ENCODE data around the gene ERBB4.
"Not testable (repeated sequence)": the region's sequence is repeated elsewhere in the genome, so short reads cannot be mapped to it uniquely, and the experiment has no call there.

The ERBB4 gene

DNA sequence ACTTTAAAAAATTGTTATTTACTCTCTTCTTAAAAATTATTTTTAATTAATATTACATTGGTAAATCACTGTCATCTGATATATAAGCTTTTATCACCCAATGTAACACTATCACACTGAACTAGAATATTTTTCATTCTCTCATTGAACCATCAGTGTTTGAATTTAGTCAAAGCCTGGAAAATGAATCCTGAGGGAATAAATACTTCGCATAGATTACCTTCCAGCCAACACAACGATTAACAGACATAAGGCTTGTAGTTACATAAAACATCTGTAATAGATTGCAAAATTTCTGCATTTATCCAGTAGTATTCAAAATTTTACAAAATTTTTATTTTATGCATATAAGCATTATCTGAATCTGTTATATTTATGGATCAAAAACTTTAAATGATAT lies 314.9 kb downstream of the ERBB4 start:
- Histone ChIP-seq H3K4me3 (ENCODE audit: low read length) (no peak overlapping the region), H3K27me3 (ENCODE audit: control insufficient read depth, insufficient read depth, low read length) (no peaks in the 10 kb centered on the region), H3K9ac (ENCODE audit: low read length) (no peak overlapping the region), H3K9me3 (ENCODE audit: control insufficient read depth, low read length) (no peaks in the 10 kb centered on the region), H3K4me1 (ENCODE audit: control insufficient read depth, insufficient read depth, low read length) (no peaks in the 10 kb centered on the region), H3K36me3 (ENCODE audit: control insufficient read depth, insufficient read depth, low read length) (no peaks in the 10 kb centered on the region)

DNA sequence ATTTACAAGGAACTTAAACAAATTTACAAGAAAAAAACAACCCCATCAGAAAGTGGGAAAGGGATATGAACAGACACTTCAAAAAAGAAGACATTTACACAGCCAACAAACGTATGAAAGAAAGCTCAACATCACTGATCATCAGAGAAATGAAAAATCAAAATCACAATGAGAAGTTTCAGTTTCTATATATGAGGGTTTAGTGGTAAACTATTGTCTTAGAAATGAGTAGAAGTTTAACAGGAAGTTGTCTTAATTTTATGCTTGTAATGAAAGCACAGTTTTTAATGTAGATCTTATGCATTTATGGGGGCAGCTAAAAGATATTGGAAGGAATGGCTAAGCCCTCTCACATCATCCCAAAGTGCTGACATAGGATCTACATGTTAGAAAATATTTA lies 325.4 kb downstream of the ERBB4 start:
- no peaks in the 10 kb centered on the region for H3K4me1 ChIP-seq (ENCODE audit: control insufficient read depth, insufficient read depth, low read length)
- H3K9ac ChIP-seq (ENCODE audit: low read length): no peak overlapping the region
- H3K9me3 ChIP-seq (ENCODE audit: control insufficient read depth, low read length): no peaks in the 10 kb centered on the region
- H3K36me3 ChIP-seq (ENCODE audit: control insufficient read depth, insufficient read depth, low read length): no peaks in the 10 kb centered on the region
- no peaks in the 10 kb centered on the region for H3K27me3 ChIP-seq (ENCODE audit: control insufficient read depth, insufficient read depth, low read length)
- no peak overlapping the region for H3K4me3 ChIP-seq (ENCODE audit: low read length)

GRCh38 chr2:212208467-212208866 lies 330.1 kb downstream of the ERBB4 start:
- no peaks in the 10 kb centered on the region for H3K9me3 ChIP-seq (ENCODE audit: control insufficient read depth, low read length)
- H3K27me3 ChIP-seq (ENCODE audit: control insufficient read depth, insufficient read depth, low read length): no peaks in the 10 kb centered on the region
- no peak overlapping the region for H3K9ac ChIP-seq (ENCODE audit: low read length)
- H3K4me1 ChIP-seq (ENCODE audit: control insufficient read depth, insufficient read depth, low read length): no peaks in the 10 kb centered on the region
- H3K4me3 ChIP-seq (ENCODE audit: low read length): no peak overlapping the region
- no peaks in the 10 kb centered on the region for H3K36me3 ChIP-seq (ENCODE audit: control insufficient read depth, insufficient read depth, low read length)

GRCh38 chr2:212197776-212198175 lies 340.8 kb downstream of the ERBB4 start:
- Histone ChIP-seq H3K9me3 (ENCODE audit: control insufficient read depth, low read length) (no peaks in the 10 kb centered on the region), H3K36me3 (ENCODE audit: control insufficient read depth, insufficient read depth, low read length) (no peaks in the 10 kb centered on the region), H3K4me1 (ENCODE audit: control insufficient read depth, insufficient read depth, low read length) (no peaks in the 10 kb centered on the region), H3K4me3 (ENCODE audit: low read length) (no peak overlapping the region), H3K9ac (ENCODE audit: low read length) (no peak overlapping the region), H3K27me3 (ENCODE audit: control insufficient read depth, insufficient read depth, low read length) (no peaks in the 10 kb centered on the region)

GRCh38 chr2:212195626-212196025 lies 343.0 kb downstream of the ERBB4 start:
- Histone ChIP-seq H3K27me3 (ENCODE audit: control insufficient read depth, insufficient read depth, low read length) (no peaks in the 10 kb centered on the region), H3K9ac (ENCODE audit: low read length) (no peak overlapping the region), H3K4me3 (ENCODE audit: low read length) (no peak overlapping the region), H3K4me1 (ENCODE audit: control insufficient read depth, insufficient read depth, low read length) (no peaks in the 10 kb centered on the region), H3K9me3 (ENCODE audit: control insufficient read depth, low read length) (no peaks in the 10 kb centered on the region), H3K36me3 (ENCODE audit: control insufficient read depth, insufficient read depth, low read length) (no peaks in the 10 kb centered on the region)

GRCh38 chr2:212194396-212194795 lies 344.2 kb downstream of the ERBB4 start:
- no peaks in the 10 kb centered on the region for H3K27me3 ChIP-seq (ENCODE audit: control insufficient read depth, insufficient read depth, low read length)
- H3K4me1 ChIP-seq (ENCODE audit: control insufficient read depth, insufficient read depth, low read length): no peaks in the 10 kb centered on the region
- H3K4me3 ChIP-seq (ENCODE audit: low read length): no peak overlapping the region
- no peaks in the 10 kb centered on the region for H3K9me3 ChIP-seq (ENCODE audit: control insufficient read depth, low read length)
- H3K9ac ChIP-seq (ENCODE audit: low read length): no peak overlapping the region
- no peaks in the 10 kb centered on the region for H3K36me3 ChIP-seq (ENCODE audit: control insufficient read depth, insufficient read depth, low read length)

- no peak overlapping the region for H3K9ac ChIP-seq (ENCODE audit: low read length)
- H3K4me1 ChIP-seq (ENCODE audit: control insufficient read depth, insufficient read depth, low read length): no peaks in the 10 kb centered on the region
- H3K9me3 ChIP-seq (ENCODE audit: control insufficient read depth, low read length): no peaks in the 10 kb centered on the region
- H3K36me3 ChIP-seq (ENCODE audit: control insufficient read depth, insufficient read depth, low read length): no peaks in the 10 kb centered on the region
- H3K4me3 ChIP-seq (ENCODE audit: low read length): no peak overlapping the region
- no peaks in the 10 kb centered on the region for H3K27me3 ChIP-seq (ENCODE audit: control insufficient read depth, insufficient read depth, low read length)
These were observed 344.8 kb downstream of the ERBB4 start for GRCh38 chr2:212193803-212194202.

DNA sequence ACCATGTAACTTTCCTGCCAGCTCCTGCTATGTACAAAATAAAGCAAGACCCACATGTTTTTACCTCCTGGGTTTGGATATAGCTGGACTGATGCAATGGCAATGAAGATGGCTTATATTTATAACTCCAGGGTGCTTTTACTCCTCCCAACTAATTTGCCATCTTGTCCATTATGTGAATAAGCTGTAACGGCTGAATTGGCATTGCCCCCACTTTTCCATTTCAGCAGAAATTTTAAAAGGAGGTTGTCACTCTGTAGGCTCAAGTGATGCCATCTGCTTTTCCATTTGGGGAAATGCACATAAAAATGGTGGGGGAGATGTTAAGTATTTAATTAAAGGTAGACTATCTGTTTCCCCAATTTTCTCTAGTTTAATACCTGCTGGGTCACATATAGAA lies 345.5 kb downstream of the ERBB4 start:
- H3K4me3 ChIP-seq (ENCODE audit: low read length): no peak overlapping the region
- H3K9ac ChIP-seq (ENCODE audit: low read length): no peak overlapping the region
- H3K4me1 ChIP-seq (ENCODE audit: control insufficient read depth, insufficient read depth, low read length): no peaks in the 10 kb centered on the region
- H3K9me3 ChIP-seq (ENCODE audit: control insufficient read depth, low read length): no peaks in the 10 kb centered on the region
- no peaks in the 10 kb centered on the region for H3K36me3 ChIP-seq (ENCODE audit: control insufficient read depth, insufficient read depth, low read length)
- no peaks in the 10 kb centered on the region for H3K27me3 ChIP-seq (ENCODE audit: control insufficient read depth, insufficient read depth, low read length)

DNA sequence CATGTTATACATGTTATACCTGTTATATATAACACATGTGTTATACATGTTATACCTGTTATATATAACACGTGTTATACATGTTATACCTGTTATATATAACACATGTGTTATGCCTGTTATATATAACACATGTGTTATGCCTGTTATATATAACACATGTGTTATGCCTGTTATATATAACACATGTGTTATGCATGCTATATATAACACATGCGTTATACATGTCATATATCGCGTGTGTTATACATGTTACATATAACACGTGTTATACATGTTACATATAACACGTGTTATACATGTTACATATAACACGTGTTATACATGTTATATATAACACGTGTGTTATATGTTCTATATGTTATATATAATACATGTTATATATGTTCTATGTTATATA lies 347.2 kb downstream of the ERBB4 start:
- not testable (repeated sequence) for H3K36me3 ChIP-seq (ENCODE audit: control insufficient read depth, insufficient read depth, low read length); H3K27me3 ChIP-seq (ENCODE audit: control insufficient read depth, insufficient read depth, low read length); H3K9me3 ChIP-seq (ENCODE audit: control insufficient read depth, low read length); H3K9ac ChIP-seq (ENCODE audit: low read length); H3K4me1 ChIP-seq (ENCODE audit: control insufficient read depth, insufficient read depth, low read length); H3K4me3 ChIP-seq (ENCODE audit: low read length)

DNA sequence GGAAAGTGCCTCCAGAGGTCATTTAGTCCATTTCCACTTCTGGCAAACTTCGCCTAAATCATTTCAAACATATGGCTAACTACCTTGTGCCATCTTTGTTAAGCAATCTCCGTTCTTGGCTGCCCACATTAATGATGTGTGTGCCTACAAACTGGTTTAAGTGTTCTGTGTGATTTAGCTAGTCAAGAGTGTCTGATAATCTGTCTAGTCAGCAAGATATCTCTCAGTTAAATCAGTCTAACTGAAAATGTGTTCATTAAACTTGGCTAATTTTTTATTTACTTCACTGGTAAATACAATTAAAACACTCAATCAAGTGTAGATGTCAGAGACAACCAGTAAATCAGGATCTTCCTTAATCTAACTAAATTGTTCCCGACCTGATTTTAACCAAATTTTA lies 352.4 kb downstream of the ERBB4 start:
- H3K9me3 ChIP-seq (ENCODE audit: control insufficient read depth, low read length): no peaks in the 10 kb centered on the region
- H3K4me3 ChIP-seq (ENCODE audit: low read length): no peak overlapping the region
- no peaks in the 10 kb centered on the region for H3K36me3 ChIP-seq (ENCODE audit: control insufficient read depth, insufficient read depth, low read length)
- no peaks in the 10 kb centered on the region for H3K4me1 ChIP-seq (ENCODE audit: control insufficient read depth, insufficient read depth, low read length)
- no peak overlapping the region for H3K9ac ChIP-seq (ENCODE audit: low read length)
- no peaks in the 10 kb centered on the region for H3K27me3 ChIP-seq (ENCODE audit: control insufficient read depth, insufficient read depth, low read length)

DNA sequence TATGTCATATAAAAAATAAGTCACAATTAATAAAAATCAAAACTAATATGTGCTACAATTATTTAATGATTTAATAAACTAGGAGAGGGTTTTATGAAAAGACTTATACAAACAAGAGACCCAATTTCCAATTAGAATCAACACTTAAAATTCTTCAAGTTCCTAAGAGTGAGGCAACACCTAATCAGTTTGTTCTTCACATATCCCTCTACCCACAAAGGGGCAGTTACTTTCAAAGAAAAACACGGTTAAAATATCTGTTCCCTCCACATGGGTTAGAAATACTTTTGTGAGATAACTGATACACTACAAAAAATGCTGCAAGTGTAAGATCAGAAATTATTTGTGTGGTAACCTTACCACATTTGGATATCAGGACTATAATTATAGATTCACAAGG lies 357.0 kb downstream of the ERBB4 start:
- H3K27me3 ChIP-seq (ENCODE audit: control insufficient read depth, insufficient read depth, low read length): no peaks in the 10 kb centered on the region
- H3K36me3 ChIP-seq (ENCODE audit: control insufficient read depth, insufficient read depth, low read length): no peaks in the 10 kb centered on the region
- no peak overlapping the region for H3K9ac ChIP-seq (ENCODE audit: low read length)
- H3K9me3 ChIP-seq (ENCODE audit: control insufficient read depth, low read length): no peaks in the 10 kb centered on the region
- H3K4me3 ChIP-seq (ENCODE audit: low read length): no peak overlapping the region
- no peaks in the 10 kb centered on the region for H3K4me1 ChIP-seq (ENCODE audit: control insufficient read depth, insufficient read depth, low read length)

- Histone ChIP-seq H3K9ac (ENCODE audit: low read length) (no peak overlapping the region), H3K27me3 (ENCODE audit: control insufficient read depth, insufficient read depth, low read length) (no peaks in the 10 kb centered on the region), H3K4me1 (ENCODE audit: control insufficient read depth, insufficient read depth, low read length) (no peaks in the 10 kb centered on the region), H3K4me3 (ENCODE audit: low read length) (no peak overlapping the region), H3K9me3 (ENCODE audit: control insufficient read depth, low read length) (no peaks in the 10 kb centered on the region), H3K36me3 (ENCODE audit: control insufficient read depth, insufficient read depth, low read length) (no peaks in the 10 kb centered on the region)
These were observed 358.1 kb downstream of the ERBB4 start for GRCh38 chr2:212180408-212181083.

GRCh38 chr2:212177724-212178123 lies 360.9 kb downstream of the ERBB4 start:
- Histone ChIP-seq H3K9ac (ENCODE audit: low read length) (no peak overlapping the region), H3K4me3 (ENCODE audit: low read length) (no peak overlapping the region), H3K36me3 (ENCODE audit: control insufficient read depth, insufficient read depth, low read length) (no peaks in the 10 kb centered on the region), H3K27me3 (ENCODE audit: control insufficient read depth, insufficient read depth, low read length) (no peaks in the 10 kb centered on the region), H3K4me1 (ENCODE audit: control insufficient read depth, insufficient read depth, low read length) (no peaks in the 10 kb centered on the region), H3K9me3 (ENCODE audit: control insufficient read depth, low read length) (no peaks in the 10 kb centered on the region)
